ENCODE results near the gene FOXR1. TPM values are rescaled to one million over a fixed set of nuclear protein-coding genes. Genes with fewer than 3 reads are reported as not detected.

Gene FOXR1
- total and polyA plus RNA-seq, 2 donors (not counting 1 experiment from before 2014, with no cell fraction given), result not detected

DNA sequence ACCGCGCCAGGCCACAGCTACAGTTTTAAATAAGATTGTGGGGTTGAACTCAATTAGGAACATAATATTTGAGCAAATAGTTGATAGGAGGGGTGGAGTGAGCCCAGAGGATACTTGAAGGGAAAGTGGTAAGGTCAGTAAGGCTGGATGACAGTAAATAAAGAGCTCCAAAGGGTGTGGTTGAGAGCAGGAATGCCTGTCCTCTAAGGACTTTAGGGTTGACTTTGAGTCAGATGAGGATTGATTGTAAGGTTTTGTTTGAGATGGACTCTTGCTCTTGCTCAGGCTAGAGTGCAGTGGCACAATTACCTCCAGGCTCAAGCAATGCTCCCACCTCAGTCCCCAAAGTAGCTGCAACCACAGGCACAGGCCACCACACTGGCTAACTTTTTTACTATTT lies 2.4 kb downstream of the FOXR1 start:
- no peaks in the 10 kb centered on the region for H3K79me2 ChIP-seq (ENCODE audit: control insufficient read depth, insufficient read depth, low read length)
- TF ChIP-seq EZH2 (IDR thresholded peaks at IDR 0.05; ENCODE audit: borderline replicate concordance, insufficient read depth, low read depth, low read length, poor library complexity, severe bottlenecking), result no peak
- TF ChIP-seq, protein P1, sequence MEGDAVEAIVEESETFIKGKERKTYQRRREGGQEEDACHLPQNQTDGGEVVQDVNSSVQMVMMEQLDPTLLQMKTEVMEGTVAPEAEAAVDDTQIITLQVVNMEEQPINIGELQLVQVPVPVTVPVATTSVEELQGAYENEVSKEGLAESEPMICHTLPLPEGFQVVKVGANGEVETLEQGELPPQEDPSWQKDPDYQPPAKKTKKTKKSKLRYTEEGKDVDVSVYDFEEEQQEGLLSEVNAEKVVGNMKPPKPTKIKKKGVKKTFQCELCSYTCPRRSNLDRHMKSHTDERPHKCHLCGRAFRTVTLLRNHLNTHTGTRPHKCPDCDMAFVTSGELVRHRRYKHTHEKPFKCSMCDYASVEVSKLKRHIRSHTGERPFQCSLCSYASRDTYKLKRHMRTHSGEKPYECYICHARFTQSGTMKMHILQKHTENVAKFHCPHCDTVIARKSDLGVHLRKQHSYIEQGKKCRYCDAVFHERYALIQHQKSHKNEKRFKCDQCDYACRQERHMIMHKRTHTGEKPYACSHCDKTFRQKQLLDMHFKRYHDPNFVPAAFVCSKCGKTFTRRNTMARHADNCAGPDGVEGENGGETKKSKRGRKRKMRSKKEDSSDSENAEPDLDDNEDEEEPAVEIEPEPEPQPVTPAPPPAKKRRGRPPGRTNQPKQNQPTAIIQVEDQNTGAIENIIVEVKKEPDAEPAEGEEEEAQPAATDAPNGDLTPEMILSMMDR (IDR thresholded peaks at IDR 0.05), result no peak
- no peak overlapping the region for H3K4me2 ChIP-seq (replicated peaks; ENCODE audit: low read depth, low read length, poor library complexity, severe bottlenecking)
- no peaks in the 10 kb centered on the region for H3K9me3 ChIP-seq (ENCODE audit: control extremely low read depth in 1 of 3, control insufficient read depth in 2 of 3, insufficient read depth in 1 of 3, low read length in 2 of 3)
- DNase-seq, result no peak
- ChIA-PET POLR2A (no interaction called here), CTCF (interaction anchor here (1.1 kb wide), 1 partner anchor 66 kb away, joined by 3 read pairs; no protein-coding TSS in a partner anchor)
- H3K4me1 ChIP-seq (ENCODE audit: control insufficient read depth in 2 of 2, insufficient read depth in 2 of 2, low read length in 2 of 2), result no peaks in the 10 kb centered on the region
- peaks cover 0 to 28% (median 3%) of the 10 kb centered on the region in 4 experiments for H3K27me3 ChIP-seq (replicated peaks in 1 of 4; ENCODE audit: control extremely low read depth in 1 of 4, control insufficient read depth in 3 of 4, insufficient read depth in 4 of 4, low read length in 3 of 4)
- peaks cover 35% of the 10 kb centered on the region for H3K27me3 Mint-ChIP-seq
- H3K4me1 Mint-ChIP-seq, result no peaks in the 10 kb centered on the region
- H3K9me3 Mint-ChIP-seq (ENCODE audit: insufficient read depth), result peaks cover 2% of the 10 kb centered on the region
- no peak overlapping the region for H3K27ac Mint-ChIP-seq
- no peak overlapping the region for H3K27ac ChIP-seq (ENCODE audit: low read length in 2 of 2)
- H3K36me3 ChIP-seq (replicated peaks in 1 of 2; ENCODE audit: control extremely low read depth in 1 of 2, control insufficient read depth in 1 of 2, extremely low read depth in 1 of 2, insufficient read depth in 2 of 2, low read length in 1 of 2), result no peaks in the 10 kb centered on the region
- ATAC-seq (ENCODE audit: low read depth), result no peak
- no peaks in the 10 kb centered on the region for H4K20me1 ChIP-seq (ENCODE audit: control insufficient read depth, insufficient read depth, low read length, poor library complexity, severe bottlenecking)
- WGBS (ENCODE audit: insufficient coverage), result 92% methylated on average over 2 of the region's 2 CpGs
- H3K4me3 ChIP-seq (ENCODE audit: control extremely low read depth in 1 of 5, extremely low read depth in 1 of 5, insufficient read depth in 1 of 5, low read depth in 2 of 5, low read length in 4 of 5), result no peak overlapping the region
- H3K9ac ChIP-seq (ENCODE audit: low read length), result no peak overlapping the region
- H3K4me3 Mint-ChIP-seq, result no peak overlapping the region
- intact Hi-C loops (cut with micrococcal nuclease), result no loop called here
- no peak overlapping the region for H2AFZ ChIP-seq (ENCODE audit: insufficient read depth, low read depth, low read length, poor library complexity, severe bottlenecking)

- Histone ChIP-seq H3K4me2 (replicated peaks; ENCODE audit: low read depth, low read length, poor library complexity, severe bottlenecking) (no peak overlapping the region), H3K9me3 (ENCODE audit: control extremely low read depth in 1 of 3, control insufficient read depth in 2 of 3, insufficient read depth in 1 of 3, low read length in 2 of 3) (no peaks in the 10 kb centered on the region), H3K27me3 (replicated peaks in 1 of 4; ENCODE audit: control extremely low read depth in 1 of 4, control insufficient read depth in 3 of 4, insufficient read depth in 4 of 4, low read length in 3 of 4) (peaks cover 0 to 34% (median 4%) of the 10 kb centered on the region in 4 experiments), H2AFZ (ENCODE audit: insufficient read depth, low read depth, low read length, poor library complexity, severe bottlenecking) (no peak overlapping the region), H4K20me1 (ENCODE audit: control insufficient read depth, insufficient read depth, low read length, poor library complexity, severe bottlenecking) (no peaks in the 10 kb centered on the region), H3K36me3 (replicated peaks in 1 of 2; ENCODE audit: control extremely low read depth in 1 of 2, control insufficient read depth in 1 of 2, extremely low read depth in 1 of 2, insufficient read depth in 2 of 2, low read length in 1 of 2) (no peaks in the 10 kb centered on the region), H3K9ac (ENCODE audit: low read length) (no peak overlapping the region), H3K4me1 (ENCODE audit: control insufficient read depth in 2 of 2, insufficient read depth in 2 of 2, low read length in 2 of 2) (no peaks in the 10 kb centered on the region), H3K4me3 (ENCODE audit: control extremely low read depth in 1 of 5, extremely low read depth in 1 of 5, insufficient read depth in 1 of 5, low read depth in 2 of 5, low read length in 4 of 5) (no peak overlapping the region), H3K27ac (ENCODE audit: low read length in 2 of 2) (no peak overlapping the region), H3K79me2 (ENCODE audit: control insufficient read depth, insufficient read depth, low read length) (no peaks in the 10 kb centered on the region)
- DNase-seq, result no peak
- ChIA-PET POLR2A (no interaction called here), CTCF (no interaction called here)
- H3K4me1 Mint-ChIP-seq, result no peaks in the 10 kb centered on the region
- no peak overlapping the region for H3K4me3 Mint-ChIP-seq
- no peak for ATAC-seq (ENCODE audit: low read depth)
- intact Hi-C loops (cut with micrococcal nuclease), result no loop called here
- no peak overlapping the region for H3K27ac Mint-ChIP-seq
- TF ChIP-seq, protein P1 (IDR thresholded peaks at IDR 0.05), result no peak
- no peak for TF ChIP-seq EZH2 (IDR thresholded peaks at IDR 0.05; ENCODE audit: borderline replicate concordance, insufficient read depth, low read depth, low read length, poor library complexity, severe bottlenecking)
- 95% methylated on average over 11 of the region's 15 CpGs for WGBS (ENCODE audit: insufficient coverage)
- peaks cover 43% of the 10 kb centered on the region for H3K27me3 Mint-ChIP-seq
- H3K9me3 Mint-ChIP-seq (ENCODE audit: insufficient read depth), result peaks cover 2% of the 10 kb centered on the region
Measured at GRCh38 chr11:118975771-118976709, 4.5 kb downstream of the FOXR1 start.

Measured in B cell (primary cell).